GM18519 (cell line): ENCODE data around the gene TTC33.

Experiments
- ATAC-seq: cut with Tn5 transposase; IDR thresholded peaks from one replicate; pipeline ENCODE4 v1.9.1; 2021; ENCODE audit warnings: mild to moderate bottlenecking, moderate library complexity; ENCODE audit not compliant: unreplicated experiment, low FRiP score

Gene TTC33

DNA sequence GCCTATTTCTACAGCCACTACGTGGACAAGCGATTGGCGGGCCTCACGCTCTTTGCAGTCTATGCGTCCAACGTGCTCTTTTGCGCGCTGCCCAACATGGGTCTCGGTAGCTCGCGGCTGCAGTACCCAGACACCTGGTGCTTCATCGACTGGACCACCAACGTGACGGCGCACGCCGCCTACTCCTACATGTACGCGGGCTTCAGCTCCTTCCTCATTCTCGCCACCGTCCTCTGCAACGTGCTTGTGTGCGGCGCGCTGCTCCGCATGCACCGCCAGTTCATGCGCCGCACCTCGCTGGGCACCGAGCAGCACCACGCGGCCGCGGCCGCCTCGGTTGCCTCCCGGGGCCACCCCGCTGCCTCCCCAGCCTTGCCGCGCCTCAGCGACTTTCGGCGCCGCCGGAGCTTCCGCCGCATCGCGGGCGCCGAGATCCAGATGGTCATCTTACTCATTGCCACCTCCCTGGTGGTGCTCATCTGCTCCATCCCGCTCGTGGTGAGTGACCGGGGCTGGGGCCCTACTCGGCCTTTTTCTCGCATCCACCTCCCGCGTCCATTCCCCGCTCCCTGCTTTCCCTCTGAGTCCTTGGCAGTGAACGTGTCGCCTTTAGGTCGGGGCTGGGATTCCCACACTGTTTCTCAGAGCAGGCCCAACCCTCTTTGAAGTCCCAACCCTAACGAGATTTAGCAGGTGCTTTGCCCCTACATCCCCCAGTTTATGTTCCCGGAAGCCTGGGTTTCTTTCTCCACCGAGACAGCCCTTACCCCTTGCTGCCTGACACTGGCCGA lies 74.2 kb downstream of the TTC33 start:
- no peak for ATAC-seq

DNA sequence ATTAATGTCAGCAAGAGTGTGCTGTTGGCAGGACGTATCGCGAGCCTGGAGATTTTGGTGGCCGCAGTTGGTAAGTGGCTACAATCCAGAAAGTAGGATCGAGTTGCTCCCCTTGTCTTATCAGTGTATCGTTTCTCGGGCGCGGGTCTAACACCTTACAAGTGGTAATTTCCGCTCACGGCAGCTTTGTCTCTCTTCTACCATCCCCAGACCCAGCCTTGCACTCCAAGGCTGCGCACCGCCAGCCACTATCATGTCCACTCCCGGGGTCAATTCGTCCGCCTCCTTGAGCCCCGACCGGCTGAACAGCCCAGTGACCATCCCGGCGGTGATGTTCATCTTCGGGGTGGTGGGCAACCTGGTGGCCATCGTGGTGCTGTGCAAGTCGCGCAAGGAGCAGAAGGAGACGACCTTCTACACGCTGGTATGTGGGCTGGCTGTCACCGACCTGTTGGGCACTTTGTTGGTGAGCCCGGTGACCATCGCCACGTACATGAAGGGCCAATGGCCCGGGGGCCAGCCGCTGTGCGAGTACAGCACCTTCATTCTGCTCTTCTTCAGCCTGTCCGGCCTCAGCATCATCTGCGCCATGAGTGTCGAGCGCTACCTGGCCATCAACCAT lies 74.9 kb downstream of the TTC33 start:
- no peak for ATAC-seq

DNA sequence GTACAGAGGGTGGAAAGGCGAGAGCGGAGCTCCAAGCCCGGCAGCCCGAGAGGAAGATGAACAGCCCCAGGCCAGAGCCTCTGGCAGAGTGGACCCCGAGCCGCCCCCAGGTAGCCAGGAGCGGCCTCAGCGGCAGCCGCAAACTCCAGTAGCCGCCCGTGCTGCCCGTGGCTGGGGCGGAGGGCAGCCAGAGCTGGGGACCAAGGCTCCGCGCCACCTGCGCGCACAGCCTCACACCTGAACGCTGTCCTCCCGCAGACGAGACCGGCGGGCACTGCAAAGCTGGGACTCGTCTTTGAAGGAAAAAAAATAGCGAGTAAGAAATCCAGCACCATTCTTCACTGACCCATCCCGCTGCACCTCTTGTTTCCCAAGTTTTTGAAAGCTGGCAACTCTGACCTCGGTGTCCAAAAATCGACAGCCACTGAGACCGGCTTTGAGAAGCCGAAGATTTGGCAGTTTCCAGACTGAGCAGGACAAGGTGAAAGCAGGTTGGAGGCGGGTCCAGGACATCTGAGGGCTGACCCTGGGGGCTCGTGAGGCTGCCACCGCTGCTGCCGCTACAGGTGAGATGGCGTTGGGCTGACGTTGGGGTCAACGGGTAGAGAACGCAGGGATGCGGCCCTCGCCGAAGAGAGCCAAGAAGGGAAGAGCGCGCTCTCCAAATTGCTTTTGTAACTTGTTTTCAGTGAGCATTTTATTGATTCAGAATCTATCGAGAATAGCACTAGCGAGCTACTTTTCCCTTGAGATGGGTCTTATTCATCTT lies 75.7 kb downstream of the TTC33 start, which contains the start of gene PTGER4:
Gene PTGER4, plus strand, starts transcription at position 3 of the 769 bp plus-strand sequence. CDS start 1,079 bp downstream, outside the sequence.
- peak; percentile 14 for ATAC-seq

DNA sequence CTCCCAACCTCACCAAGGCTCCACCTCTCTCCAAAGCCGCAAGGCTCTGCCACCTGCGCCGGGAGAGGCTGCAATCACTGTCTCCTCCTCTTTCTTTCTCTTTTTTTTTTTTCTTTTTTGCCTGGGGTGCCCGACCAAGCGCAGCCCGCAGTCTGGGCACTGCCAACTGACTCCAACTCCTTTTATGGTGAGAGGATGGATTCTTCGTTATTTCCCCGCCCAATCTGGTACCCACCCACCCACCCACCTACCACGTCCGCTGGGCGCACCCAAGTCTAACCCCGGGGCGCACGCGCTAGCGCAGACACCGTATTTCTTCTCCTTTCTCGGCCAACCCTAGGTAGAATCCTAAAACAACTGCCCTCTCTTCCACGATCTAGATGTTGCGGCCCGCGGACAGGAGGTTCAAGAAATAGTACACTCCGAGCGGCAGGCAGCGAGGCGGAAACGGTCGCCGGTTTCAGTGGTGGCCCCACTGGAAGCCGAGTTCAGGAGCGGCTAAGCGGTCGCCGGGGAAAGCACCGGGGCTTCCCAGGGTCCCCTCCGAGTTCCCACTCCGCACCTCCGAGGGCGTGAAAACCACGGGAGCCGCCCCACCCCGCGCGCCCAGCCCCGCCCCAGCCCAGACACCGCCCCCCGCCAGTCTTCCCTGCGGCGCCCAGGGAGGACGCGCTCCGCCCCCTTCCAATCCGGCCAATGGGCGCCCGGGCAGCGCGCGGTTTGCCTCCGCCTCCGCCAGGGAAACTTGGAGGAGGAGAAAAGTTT lies 76.4 kb downstream of the TTC33 start:
- peak; percentile 51 for ATAC-seq

DNA sequence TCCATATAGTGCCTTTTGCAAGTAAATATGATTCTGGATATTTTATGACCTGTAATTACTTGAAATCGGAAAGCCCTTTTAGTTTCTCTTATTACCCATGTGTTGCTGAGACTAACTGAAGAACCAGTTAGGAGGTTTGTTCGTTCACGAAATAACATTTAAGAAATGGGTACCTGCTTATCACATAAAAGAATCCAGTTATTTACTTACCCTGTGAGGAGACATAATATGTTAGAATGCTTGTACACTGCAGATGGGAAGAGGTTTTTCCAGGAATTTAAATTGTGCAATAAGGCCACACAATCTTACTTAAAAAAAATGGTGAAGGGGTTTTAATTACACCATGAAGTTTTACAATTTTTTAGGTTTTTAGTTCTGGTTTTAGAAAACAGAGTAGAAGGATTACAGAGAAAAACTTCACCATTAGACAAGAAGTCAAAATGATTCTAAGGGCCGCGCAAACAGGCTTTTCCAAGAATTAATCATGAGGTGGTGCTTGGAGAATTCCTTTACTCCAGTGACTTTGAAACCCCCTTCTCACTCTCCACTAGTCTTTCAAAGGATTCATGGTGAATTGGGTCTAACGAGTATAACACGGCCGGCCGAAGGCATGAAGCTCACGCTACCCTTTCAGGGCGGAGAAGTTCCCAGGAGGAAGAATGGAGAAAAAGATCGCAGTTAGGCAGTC lies 77.2 kb downstream of the TTC33 start:
- ATAC-seq, result no peak

DNA sequence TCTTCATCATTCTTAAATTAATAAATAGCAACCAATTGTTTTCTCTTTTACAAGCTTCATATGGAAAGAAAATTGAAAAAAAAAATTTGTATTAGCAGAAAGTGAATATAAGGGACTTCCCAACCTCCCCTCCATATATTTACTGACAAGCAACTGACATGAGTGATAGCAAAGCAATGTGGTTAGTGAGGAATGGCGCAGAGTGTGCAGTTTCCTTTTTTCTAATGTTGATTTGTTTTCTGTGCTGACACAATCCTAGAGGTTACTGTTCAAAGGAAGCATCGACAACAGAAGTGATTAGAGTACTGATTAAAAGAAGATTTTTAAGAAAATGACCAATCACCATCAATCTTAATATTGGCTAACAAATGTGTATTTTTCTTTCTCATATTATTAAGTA lies 77.7 kb downstream of the TTC33 start:
- no peak for ATAC-seq

DNA sequence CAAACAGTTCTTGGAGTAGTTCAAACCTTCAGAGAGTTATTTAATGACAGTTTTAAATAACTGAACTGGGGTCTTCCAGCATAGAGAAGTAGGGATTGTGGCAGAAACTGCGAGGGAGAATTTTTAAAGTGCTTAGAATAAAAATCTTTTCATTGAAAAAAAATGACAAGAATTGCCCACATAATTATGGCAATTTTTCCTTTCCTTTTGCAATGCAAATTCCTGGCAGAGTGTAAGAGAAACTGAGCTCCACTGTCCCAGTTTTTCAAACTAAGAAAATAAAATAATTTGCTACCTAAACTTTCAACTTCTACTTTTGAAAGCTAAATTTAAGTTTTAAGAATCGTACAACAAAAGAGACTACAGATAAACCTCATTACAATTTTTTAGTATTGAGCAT lies 78.3 kb downstream of the TTC33 start:
- no peak for ATAC-seq

DNA sequence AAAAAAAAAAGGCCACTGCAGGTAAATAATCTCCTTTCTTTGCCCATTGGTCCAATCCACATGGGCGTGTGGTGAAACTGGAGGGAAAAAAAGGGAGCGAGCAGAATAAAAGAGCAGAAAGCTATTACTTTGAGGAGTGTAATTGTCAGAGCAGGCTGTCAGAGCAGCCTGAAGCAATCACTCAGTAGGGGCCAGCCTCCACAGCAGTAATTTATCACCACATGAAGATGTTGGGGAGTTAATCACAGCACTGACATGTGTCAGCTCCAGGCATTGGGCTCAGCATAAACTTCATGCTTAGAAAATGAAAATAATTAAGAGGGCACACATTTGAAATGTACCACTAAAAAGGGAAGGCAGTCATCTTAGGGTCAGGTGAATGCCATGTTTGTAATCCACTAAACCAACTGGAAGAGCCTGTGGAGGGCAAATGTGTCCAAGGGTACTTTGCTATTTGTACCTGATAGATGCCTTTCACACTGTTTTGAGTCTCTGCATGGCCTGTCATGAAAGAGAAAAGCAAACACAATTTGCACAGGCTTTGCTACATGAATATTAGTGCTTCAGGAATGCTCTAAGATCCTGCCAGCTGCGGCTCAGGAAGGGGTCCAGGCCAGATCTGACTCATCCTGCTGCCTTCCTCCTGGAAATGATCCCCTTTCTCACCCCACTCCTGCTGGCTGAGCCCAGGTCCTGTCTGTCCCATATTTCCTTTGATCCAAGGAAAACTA lies 79.0 kb downstream of the TTC33 start:
- ATAC-seq, result no peak

DNA sequence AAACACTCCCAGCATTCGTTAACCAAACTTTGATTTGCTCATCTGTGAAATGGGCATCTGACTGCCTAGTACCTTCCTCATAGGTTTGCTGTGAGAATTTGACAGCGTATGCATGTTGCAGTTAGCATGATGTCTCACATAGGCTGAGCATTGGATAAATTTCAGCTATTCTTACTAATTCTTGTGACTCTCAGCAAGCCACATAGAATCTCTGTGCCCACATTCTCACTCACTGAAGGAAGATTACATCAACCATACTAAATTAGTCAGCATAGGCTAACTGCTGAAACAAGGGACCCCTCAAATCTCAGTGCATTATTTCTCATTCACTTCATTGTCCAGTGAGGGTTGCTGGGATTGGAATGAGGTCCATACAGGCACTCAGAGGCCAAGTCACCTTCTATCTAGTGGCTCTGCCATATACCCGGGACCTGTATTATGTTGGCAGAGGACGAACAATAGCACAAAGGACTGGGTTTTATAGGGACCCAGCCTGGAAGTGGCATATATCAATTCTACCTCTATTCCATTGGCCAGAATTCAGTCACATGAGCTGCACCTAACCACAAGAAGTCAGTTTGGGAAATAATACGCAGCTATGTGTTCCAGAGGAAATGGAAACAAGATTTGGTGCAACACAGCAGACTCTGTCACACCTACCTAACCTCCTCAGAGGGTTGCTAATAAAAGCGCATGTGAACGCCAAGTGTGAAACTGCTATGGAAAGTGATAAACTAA lies 80.2 kb downstream of the TTC33 start:
- no peak for ATAC-seq

DNA sequence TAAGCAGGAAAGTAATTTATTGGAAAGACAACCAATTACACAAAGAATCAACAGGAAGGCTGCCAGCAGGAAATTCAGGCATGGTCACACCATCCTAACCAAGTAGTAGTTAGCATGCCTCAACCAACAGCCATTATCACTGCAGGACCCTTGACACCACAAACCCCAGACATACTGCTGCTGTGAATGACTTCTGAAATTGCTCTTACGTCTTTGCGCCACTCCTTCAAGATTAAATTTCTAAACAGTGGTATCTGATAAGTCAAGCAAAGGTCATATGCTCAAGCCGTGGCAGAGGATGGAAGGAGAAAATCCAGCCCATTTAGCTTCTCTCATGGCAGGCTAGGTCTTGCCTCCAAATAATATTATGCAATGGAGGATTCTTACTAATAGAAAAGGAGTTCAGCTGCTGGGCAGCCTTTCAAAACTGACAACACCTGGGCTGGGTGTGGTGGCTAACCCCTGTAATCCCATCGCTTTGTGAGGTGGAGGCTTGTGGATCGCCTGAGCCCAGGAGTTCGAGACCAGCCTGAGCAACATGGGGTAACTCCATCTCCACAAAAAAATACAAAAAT lies 81.0 kb downstream of the TTC33 start:
- no peak for ATAC-seq

DNA sequence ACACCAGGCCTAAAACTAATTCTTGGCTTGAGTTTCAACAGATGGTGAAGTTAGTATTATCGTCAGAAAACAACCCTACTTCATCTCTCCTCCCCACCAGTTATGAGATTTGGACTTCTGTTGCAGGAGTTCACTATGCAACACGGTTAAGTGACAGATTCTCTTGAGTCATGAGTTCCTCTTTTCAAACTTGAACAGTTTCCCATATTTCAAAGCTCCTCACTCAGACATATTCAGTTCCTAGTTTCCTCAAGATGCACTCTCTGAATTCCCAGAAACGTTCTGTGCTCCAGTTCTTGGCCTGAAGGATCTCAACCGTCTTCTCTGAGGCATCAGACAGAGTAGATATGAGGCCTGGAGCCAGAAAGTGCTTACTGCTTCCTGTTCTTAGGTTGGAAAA lies 83.3 kb downstream of the TTC33 start:
- ATAC-seq, result no peak

DNA sequence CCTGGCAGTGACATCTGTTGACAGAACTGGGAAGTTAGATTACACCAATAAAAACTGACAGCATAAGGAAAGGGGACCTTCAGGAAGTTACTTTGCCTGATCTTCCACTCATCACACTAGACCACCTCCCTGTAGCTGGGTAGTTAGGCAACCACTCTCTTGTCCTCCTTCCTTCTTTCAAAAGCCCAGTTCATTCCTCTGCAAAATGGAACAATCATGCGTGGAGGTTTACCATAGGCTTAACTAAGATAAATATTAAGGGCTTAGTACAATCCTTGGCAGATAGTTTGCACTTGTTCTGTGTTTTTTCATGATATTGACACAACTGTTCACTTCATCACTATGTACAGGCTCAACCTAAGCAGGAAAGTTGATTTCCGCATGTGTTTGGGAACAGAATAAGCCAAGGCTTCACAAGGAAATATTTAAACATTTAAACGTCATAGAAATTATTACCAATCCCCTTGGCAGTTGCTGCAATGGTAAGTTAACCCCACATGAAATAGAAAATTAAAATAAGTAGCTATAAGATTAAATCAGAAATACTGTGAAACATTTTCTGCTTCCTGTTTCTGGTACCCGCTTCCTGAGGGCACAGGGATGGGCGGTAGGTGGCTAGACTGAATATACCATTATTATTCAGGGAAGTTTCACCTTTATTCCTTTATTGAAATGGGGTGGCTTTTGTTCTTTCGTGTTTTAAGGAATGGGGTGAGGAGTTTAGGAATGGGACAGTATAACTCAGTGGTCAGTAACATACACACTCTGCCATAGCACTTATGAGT lies 86.0 kb downstream of the TTC33 start:
- ATAC-seq, result no peak

DNA sequence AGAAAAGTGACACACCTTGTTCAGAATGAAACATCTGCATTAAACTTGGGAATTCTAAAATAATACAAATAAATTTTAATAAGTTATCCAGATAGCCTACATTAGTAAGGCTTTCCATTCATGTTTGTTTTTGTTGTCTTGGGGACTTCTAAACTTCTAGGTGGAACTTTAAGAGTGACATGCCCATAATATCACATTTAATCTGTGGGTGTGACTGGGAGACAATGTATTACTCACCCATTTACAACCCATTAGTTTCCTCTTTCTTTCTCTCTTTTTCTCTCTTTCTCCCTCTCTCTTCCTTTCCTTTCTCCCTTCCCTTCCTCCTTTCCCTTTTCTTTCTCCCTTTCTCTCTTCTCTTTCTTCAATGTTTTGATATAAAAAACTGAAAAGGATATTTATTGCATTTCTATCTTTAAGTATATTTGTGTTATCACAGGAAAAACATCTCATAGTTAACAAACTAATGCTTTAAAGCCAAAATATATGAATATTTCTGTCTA lies 88.5 kb downstream of the TTC33 start:
- ATAC-seq, result no peak

DNA sequence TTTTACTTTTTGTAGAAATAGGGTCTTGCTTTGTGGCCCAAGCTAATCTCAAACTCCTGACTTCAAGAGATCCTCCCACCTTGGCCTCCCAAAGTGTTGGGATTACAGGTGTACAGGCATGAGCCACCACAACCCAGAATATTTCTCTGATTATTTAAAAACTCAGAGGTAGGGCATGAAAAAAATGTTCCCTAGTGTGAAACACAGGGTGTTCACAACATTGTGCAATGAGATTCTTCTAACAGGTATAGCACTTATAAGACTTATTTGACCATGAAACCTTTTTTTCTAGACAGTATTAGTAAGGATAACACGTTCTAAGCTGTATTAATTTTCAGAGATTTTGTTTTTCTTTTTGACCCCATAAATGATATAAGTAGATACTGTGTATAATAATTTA lies 89.1 kb downstream of the TTC33 start:
- ATAC-seq, result no peak

DNA sequence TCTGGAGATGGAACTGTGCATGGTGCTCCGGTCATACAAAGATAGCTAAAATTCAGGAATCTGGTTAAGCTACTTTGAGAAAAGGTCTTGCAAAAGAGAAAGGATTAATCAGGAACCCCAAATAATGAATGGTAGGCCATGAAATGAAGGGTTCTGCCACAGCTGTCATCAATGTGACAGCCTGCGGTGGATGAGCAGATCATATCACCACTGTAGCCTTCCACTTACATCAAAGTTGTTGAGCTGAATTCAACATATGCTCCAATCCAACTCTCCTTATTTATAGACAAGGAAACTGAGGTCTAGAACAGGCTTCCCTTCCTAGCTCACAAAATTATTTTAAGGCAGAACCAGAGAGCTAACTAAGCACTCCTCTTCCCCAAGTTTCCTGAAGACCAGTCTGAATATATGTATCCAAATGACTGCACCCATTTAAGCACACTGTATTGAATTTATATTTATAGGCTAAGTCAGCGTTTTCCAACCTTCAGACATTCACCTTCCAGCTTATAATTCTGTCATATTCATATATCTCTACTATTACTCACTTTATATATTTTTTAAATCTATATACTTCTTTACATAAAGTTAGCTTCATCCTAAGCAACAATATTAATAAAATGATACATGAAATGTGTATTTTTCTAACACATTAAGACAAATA lies 90.0 kb downstream of the TTC33 start:
- no peak for ATAC-seq

DNA sequence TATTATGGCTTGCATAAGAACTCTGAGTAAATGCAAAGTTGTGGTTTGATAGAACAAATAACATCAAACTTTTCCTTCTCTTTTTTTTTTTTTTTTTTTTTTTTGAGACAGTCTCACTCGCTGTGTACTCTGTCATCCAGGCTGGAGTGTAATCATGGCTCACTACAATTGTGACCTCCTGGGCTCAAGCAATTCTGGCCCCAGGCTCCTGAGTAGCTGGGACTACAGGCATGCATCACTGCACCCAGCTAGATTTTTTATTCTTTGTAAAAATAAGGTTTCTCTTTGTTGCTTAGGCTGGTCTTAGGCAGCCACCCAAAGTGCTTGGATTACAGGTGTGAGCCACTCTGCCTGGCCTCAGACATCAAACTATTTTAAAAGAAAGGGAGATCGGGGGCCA lies 95.0 kb downstream of the TTC33 start:
- no peak for ATAC-seq

DNA sequence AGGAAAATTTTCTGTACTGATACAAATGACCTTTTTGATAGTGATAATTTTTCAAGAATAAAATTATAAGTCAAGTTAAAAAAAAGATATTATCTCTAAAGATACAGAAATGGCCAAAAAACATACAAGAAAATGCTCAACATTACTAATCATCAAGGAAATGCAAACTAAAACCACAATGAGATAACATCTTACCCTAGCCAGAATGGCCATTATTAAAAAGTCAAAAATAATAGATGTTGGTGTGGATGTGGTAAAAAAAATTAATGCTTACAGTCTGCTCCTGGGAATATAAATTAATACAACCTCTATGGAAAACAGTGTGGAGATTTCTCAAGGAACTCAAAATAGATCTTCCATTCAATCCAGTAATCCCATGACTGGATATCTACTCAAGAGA lies 99.0 kb downstream of the TTC33 start:
- ATAC-seq, result no peak
